ENCODE measurements around the gene PDE6G. TPM values are rescaled to one million over a fixed set of nuclear protein-coding genes. Genes with fewer than 3 reads are reported as not detected.
A peak's percentile ranks its signal among the peaks of the same experiment; 100 is the strongest.

PDE6G gene
- total and polyA plus RNA-seq, 2 of the 13 experiments (the other 11 are each of a cell fraction or from before 2014, with no cell fraction given) = 1.4 to 6.7 TPM

- TF ChIP-seq SIN3B (IDR thresholded peaks at IDR 0.05; ENCODE audit: low read length) (peak; percentile 45; the same call in 1 of the 2 replicates), TBL1XR1 (IDR thresholded peaks at IDR 0.05; ENCODE audit: borderline replicate concordance, low read length, partially characterized antibody) (no peak), ZNF891 (CRISPR knock-in tag; IDR thresholded peaks at IDR 0.05) (no peak; the same call in 1 of the 2 replicates), GPBP1L1 (CRISPR knock-in tag; IDR thresholded peaks at IDR 0.05) (no peak), ZNF251 (CRISPR knock-in tag; IDR thresholded peaks at IDR 0.05) (0 out of 2 replicates have a peak, but pooled peaks have one; percentile 28), TEAD3 (CRISPR knock-in tag; optimal IDR thresholded peaks at IDR 0.05; ENCODE audit: borderline replicate concordance) (peak; percentile 98), HNRNPLL (IDR thresholded peaks at IDR 0.05; ENCODE audit: low read depth, low read length, poor library complexity, severe bottlenecking) (peak; percentile 65), PCBP2 (optimal IDR thresholded peaks at IDR 0.05; ENCODE audit: low read depth, low read length, poor library complexity, severe bottlenecking) (no peak), RARA (CRISPR knock-in tag; IDR thresholded peaks at IDR 0.05) (0 out of 2 replicates have a peak, but pooled peaks have one; percentile 9), ZMAT5 (CRISPR knock-in tag; IDR thresholded peaks at IDR 0.05; ENCODE audit: borderline replicate concordance, low read depth) (no peak), SNAPC5 (CRISPR knock-in tag; IDR thresholded peaks at IDR 0.05; ENCODE audit: borderline replicate concordance) (no peak), ZNF331 (CRISPR knock-in tag; IDR thresholded peaks at IDR 0.05) (0 out of 2 replicates have a peak, but pooled peaks have one; percentile 15), MEIS2 (CRISPR knock-in tag; IDR thresholded peaks at IDR 0.05) (peak; percentile 67), MXD4 (CRISPR knock-in tag; IDR thresholded peaks at IDR 0.05) (peak; percentile 93), KLF6 (CRISPR knock-in tag; IDR thresholded peaks at IDR 0.05) (peak; percentile 73; the same call in 1 of the 2 replicates), EEA1 (CRISPR knock-in tag; IDR thresholded peaks at IDR 0.05; ENCODE audit: borderline replicate concordance) (peak; percentile 81; the same call in 1 of the 2 replicates), FOXA3 (CRISPR knock-in tag; IDR thresholded peaks at IDR 0.05) (peak; percentile 49), ZNF430 (CRISPR knock-in tag; IDR thresholded peaks at IDR 0.05) (0 out of 2 replicates have a peak, but pooled peaks have one; percentile 24), ZFP41 (CRISPR knock-in tag; IDR thresholded peaks at IDR 0.05; ENCODE audit: borderline replicate concordance) (no peak), STAT6 (CRISPR knock-in tag; IDR thresholded peaks at IDR 0.05; ENCODE audit: borderline replicate concordance) (no peak), MIXL1 (CRISPR knock-in tag; IDR thresholded peaks at IDR 0.05) (peak; percentile 72), ZNF724P (CRISPR knock-in tag; IDR thresholded peaks at IDR 0.05; ENCODE audit: borderline replicate concordance) (no peak), IRX3 (CRISPR knock-in tag; IDR thresholded peaks at IDR 0.05; ENCODE audit: borderline replicate concordance, low read depth) (peak; percentile 25; the same call in 1 of the 2 replicates), CENPT (CRISPR knock-in tag; IDR thresholded peaks at IDR 0.05; ENCODE audit: low read depth) (no peak), ZNF350 (CRISPR knock-in tag; IDR thresholded peaks at IDR 0.05; ENCODE audit: borderline replicate concordance, low read depth) (peak; percentile 79), CENPX (CRISPR knock-in tag; IDR thresholded peaks at IDR 0.05) (no peak)
Observed at GRCh38 chr17:81683584-81684441, 27.5 kb upstream of the PDE6G start, which contains the start of the genes ARL16 and HGS (continued).
